HG02623 (cell line): Measurements from ENCODE around the gene GORASP1.

Experiments
- ATAC-seq: cut with Tn5 transposase; IDR thresholded peaks from one replicate; pipeline ENCODE4 v1.9.1; 2021; ENCODE audit warnings: moderate library complexity; ENCODE audit not compliant: unreplicated experiment

Gene GORASP1

DNA sequence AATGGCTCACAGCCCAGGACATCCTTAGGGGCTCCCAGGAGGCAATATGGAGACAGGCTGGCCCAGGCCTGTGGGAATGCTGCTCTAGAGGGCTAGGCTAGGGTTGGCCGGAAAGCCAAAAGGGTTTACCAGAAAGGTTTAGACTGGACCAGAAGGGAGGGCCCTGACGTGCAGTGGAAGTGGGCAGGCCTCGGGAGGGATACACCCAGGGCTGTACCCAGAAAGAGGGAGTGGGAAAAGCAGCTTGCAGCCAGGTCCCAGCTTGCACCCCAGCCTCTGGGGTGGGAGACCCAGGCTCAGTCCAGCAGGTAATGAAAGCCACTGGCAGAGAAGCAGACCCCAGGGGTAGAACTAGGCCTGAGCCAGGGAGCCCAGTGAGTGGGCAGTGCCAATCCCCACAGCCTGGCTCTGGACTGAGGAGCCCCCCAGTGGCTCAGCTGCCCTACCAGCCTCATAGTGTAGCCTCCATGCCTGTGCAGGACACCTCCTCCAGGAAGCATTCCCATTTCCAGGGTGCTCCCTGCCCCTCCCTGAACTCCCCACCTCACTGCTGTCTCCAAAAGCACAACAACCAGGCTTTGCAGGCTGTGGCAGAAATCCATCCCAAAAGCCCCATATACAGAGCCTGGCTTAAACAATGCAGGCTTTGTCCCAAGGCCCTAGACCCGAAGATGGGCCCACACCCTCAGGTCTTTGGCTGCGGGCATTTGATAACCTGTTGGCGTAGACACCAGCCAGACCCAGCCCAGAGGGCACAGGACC, 3.5 kb downstream of the GORASP1 start:
- no peak for ATAC-seq

DNA sequence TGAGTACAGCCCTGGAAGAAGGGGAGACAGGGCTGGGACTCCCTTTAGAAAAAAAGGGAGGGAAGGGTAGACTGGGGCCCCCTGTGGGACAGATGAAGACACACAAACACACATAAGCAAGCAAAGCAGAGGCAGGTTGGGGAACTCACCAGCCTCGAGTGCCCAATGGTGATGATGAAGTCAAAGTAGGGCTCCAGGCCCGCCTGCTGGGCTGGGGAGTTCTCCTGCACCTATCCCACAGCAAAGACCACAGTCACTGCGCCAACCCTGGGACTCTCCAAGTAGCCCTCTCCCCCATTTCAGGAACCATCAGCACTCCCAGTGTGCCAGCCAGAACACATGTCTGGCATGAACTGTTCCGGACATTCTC, 4.1 kb downstream of the GORASP1 start:
- ATAC-seq, result no peak

DNA sequence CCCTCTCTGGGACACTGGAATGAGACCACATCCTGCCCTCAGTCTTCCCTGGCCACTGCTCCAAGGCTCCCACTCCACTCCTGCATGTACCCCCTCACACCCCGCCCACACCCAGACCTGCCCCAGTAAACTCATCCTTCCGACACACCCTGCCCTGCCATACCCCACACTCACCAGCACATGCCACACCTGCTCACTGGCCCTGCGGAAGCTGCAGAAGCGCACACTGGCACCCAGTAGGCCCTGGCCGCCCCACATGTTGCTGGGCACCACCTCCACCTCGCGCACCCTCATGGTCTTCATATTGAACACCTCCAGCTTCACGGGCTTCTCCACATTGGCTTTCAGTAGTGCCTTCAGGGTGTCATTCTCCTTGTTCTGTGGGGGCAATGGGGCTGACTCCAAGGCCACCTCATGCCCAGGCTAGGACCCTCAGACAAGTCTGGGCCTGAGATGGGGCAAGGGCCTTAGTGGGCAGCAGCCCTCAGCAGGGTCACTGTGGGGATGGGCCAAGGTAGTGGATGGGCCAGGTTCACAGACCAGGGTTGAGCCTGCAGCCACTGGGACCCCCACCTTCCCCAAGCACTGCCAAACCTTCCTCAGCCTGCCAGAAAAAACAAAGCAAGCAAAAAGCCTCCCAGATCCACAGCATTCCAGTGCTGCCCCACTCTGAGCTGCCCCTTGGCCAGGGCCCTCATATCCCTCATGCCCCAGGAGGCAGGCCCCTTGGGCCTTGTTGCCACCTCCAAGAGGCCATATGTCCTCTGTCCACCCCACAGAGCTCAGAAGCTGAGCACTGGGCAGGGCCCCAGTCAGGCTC, 4.7 kb downstream of the GORASP1 start:
- ATAC-seq, result no peak

GRCh38 chr3:39101022-39101689, 6.3 kb downstream of the GORASP1 start:
- ATAC-seq, result no peak

DNA sequence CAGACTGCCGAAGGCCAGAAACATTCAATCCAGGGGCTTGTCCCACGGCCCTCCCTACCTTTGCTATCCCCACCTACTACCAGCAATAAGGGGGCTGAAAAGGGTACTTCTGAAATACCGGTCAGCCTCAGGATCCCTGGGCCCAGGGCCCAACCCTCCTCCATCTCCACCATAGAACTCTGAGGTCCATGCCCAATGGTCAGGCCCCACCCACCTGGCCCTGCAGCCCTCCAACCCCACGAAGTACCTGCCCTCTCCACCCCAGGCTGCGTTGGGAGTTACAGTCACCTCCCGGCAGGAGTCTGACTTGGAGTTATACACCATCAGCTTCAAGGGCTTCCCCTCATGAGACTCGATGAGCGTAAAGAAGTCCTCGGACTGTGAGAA, 6.9 kb downstream of the GORASP1 start:
- no peak for ATAC-seq

- no peak for ATAC-seq
Observed at GRCh38 chr3:39099738-39100499, 7.5 kb downstream of the GORASP1 start.

DNA sequence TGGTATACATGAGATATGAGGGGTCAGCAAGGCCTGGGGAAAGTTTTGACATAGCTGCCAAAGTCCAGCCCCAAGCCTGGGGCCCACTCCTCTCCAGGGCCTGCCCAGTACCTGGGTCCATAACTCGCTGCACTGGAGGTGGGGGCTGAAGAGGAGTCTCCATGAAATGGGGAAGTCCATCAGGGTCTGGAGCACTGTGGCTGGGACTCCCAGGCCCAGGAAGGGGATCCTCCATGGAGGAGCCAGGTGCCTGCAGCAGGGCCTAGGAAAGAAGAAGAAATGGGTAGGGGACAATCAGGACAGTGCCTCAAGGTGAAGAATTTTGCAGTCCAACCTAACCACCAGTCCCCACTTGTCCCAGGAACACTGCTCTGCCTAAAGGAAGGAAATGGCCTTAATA, 8.2 kb downstream of the GORASP1 start:
- ATAC-seq, result no peak

DNA sequence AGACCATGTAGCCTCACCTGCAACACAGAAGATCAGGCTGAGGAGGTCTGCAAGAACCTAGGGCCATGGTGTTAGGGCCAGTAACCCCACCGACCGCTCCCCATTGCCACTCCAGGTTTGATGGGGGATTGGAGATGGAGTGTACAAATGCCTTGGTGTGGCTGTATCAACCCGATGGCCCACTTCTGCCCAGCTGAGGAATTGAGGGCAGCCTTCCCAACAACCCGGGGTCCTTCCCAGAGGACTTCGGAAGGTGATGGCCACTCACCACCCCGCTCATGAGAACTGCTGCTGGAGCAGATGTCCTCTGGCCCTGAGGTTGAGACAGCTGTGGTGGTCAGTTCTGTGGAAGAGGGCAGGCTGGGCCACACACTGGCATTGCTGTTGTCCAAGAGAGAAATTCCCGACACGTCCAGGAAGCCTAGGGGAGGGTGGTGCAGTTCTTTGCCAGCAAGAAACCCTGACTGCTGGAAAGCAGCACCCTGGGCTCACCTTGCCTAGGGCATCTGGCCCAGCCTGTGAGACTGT, 8.9 kb downstream of the GORASP1 start:
- ATAC-seq, result no peak

DNA sequence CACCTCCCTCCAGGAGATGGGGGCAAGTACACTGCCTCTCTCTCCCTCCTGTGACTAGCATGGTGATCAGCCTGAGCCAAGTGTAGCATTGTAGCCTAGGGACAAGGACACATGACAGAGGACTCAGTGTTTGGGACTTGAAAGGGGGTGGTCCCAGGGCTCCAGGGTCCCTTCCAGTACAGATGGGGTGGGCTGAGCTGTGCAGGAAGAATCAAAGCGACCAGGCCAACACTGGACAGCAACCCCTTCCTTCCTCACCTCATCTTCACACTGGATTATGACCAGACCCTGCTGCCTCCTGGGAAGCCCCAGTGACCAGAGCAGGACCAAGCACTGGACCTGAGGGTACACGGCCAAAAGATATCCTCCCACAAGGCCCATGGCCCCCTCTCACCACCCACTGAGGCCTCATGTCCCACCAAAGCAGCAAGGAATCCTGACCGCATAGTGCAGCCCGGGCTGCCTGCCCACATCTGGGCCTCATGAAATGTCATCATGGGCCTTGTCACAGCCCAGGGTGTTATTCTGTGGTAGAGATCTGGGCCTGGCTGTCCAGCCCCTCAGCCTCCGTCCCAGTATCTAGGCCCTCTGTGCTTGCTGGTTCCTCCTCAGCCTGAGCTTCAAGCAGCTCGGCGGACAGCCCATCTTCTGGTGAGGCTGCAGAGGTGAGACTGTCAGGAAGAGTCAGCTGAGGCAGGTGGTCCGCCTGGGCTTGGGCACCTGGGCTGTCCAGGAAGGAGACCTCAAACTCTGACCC, 9.5 kb downstream of the GORASP1 start:
- ATAC-seq, result no peak

DNA sequence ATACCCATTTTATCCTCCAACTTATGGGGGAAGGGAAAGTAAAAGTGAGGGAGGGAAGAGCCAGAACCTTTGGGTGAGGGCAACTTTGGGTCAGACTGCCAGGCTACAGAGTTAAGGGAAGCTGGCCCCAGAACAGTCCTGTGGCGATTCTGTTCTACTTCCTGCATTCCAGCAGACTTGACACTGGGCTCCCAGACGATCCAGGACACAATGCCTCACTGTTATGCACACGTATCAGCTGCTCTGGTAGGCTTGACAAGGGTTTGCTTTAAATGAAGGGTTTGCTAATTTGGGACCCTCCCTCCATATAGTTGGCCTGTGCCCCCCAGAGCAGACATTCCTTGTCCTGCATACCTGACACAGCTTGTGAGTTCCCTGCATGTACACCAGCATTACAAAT, 10.7 kb downstream of the GORASP1 start:
- ATAC-seq, result no peak

DNA sequence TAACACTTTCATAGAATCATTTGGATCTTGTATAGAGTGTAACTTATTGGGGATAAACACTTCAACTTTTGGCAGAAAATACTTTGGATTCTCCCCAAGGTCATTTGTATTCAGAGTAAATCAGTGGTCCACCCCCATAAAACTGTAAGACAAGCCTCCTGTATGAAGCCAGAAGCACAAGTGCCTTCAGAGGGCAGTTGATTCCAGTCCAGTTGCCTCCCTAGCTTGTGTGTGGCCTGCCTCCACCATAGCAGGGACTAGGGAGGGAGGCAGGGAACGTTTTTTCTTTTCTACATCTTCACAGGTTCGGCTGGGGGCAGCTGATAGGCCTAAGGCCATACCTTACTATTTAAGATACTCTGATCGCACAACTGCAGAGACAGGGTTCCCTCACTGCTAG, 11.6 kb downstream of the GORASP1 start:
- no peak for ATAC-seq

DNA sequence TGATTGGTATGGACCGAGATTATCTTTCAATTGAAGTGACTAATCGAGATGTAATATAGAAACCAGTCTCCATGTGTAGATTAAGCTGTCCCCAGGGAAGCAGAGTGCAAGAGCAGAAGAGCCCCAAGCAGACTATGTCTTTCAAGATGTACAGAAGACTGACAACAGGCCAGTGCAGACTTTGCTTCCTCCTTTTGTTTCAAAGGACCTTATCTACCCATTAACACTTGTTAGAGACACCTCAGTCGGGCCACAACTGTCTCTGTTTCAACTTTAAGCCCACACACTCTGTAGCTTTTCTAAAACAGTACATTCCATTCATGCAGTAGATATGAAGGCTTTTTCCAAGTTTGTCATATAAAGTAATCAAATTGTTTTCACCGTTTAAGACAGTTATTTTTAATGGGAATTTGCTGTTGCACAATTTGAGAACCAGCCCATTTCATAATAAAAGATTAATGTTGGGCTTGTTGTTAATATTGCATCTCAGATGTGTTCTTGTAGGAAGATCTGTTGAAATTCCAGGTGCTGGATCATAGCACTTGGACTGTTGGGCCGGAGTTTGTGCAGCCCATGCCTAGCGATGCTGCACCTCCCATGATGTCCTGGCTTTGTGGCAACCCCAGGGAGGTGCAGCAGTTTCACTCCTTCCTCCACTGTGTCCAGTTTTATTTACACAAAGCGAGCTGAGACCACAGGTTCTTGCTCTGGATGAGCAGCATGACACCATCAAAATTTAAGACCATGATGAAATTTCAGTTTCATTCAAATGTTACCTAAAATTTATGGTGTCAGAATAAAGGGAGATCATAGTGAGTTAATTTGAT, 12.4 kb downstream of the GORASP1 start:
- no peak for ATAC-seq

DNA sequence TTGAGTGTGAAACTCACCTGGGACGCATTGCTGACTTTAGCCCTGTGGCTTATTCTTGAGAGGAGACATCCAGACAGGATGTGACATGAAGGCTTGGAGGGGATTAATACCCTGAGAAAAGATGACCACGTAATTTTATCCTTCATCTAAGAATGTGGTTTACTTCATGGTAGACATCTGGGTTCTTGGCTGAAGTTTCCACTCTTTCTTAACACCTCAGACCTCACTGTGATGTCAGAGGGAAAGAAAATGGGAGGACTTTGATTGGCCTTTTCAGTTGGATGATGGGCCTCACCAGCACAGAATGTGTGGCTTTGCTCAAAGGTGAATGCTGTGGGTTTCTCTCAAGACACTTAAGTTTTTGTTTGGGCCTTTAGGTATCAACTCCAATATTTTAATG, 16.5 kb downstream of the GORASP1 start:
- no peak for ATAC-seq

DNA sequence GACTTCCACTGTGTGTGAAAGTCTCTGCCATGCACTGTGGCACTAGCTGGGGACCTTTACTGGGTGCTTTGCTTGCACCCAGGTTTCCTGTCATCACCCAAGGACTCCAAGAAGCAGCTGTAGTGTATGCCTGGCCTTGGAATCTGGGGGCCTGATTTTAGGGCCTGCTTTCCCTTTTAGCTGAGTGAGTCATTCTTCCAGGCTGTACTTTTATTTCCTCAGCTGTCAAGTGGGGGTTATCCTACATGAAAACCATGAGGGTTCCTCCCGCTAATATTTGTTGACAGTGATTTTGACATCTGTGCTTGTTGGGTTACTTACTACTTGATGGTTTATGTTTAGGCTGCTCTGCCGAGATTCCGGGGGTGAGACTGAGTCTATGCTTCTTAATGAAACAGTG, 18.5 kb downstream of the GORASP1 start:
- no peak for ATAC-seq

- ATAC-seq, result no peak
Observed at GRCh38 chr3:39088456-39088855, 19.0 kb downstream of the GORASP1 start.

DNA sequence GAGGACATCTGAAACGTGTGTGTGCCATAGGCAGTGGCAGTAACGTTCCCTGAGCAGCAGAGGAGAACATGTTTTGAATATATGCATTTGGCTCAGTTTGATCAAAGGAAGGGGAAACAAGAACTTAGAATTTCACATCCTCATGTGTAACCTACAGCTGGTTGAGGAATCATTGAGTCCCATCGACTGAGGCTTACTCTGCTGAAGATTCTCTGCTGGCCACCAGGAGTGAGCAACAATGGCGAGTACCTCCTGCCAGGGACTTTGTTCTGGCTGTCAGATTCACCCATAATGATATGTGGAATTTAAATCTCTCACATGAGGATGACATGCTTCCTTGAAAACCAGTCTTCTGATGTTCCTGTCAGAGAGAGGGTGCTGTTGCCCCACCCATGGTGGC, 21.3 kb downstream of the GORASP1 start:
- no peak for ATAC-seq

DNA sequence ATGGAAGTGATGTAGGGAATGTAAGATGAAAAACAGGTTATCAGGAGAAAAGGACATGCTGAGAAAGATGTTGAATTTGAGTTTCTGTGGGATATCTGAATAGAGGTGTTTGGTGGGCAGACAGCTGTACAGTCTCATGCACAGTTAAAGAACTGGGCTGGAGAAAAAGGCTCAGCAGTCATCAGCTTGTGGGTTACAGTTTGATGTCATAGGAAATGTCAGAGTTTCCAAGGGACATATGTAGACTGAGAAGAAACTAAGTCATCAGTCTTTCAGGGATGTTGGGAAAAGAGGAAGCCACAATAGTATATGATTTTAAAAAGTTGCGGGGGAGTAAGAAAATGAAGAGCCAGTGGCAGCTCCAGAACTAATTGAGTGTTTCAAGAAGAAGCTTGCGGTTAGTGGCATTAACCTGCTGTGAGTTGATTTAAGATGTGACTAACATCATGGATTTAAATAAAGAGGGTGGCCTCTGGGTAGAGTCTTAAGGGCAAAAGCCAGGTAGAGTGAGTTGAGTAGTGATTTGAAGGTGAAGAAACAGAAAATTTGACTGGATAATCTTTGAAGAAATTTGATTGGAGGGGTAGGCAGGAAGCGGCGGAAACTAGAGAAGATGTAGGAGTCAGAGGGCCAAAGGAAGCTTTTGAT, 24.6 kb downstream of the GORASP1 start:
- ATAC-seq, result no peak

DNA sequence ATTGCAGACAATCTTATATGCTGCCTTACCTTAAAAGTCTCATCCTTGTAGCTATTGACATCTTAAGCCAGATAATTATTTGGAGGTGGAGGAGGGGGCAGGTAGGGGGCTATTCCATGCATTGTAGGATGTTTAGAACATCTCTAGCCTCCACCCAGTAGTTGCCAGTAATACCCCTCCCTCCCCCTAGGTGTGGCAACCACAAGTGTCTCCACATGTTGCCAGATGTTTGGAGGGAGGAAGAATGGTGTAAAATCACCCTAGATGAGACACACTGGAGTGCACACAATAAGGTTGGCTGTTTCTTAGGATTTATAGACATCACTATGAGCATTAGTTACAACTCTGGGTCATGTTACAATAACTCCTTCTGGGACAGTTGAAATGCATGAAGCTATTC, 27.4 kb downstream of the GORASP1 start:
- ATAC-seq, result no peak

- no peak for ATAC-seq
Observed at GRCh38 chr3:39079530-39079929, 27.9 kb downstream of the GORASP1 start.
